ENCODE results near the gene HLA-DMB.

HLA-DMB gene

GRCh38 chr6:32971581-32972352 lies 30.9 kb upstream of the HLA-DMB start:
- peak; percentile 100 for DNase-seq

DNA sequence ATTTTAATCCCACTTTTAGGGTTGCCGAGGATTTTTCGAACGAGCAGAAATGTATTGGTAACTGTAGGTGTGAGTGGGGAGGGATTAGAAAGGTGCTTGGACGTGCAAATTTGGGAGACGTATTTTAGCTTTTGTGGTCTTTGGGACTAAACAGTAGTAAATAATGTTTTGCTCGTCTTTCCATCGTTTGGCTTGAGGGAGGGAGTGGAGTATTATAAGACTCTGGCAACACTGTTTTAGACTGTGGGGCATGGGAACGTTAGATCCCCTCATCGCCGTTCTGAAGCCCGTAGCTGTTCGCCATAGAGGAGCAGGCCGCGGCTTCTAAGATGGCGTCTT lies 30.4 kb upstream of the HLA-DMB start:
- no peak for DNase-seq

DNA sequence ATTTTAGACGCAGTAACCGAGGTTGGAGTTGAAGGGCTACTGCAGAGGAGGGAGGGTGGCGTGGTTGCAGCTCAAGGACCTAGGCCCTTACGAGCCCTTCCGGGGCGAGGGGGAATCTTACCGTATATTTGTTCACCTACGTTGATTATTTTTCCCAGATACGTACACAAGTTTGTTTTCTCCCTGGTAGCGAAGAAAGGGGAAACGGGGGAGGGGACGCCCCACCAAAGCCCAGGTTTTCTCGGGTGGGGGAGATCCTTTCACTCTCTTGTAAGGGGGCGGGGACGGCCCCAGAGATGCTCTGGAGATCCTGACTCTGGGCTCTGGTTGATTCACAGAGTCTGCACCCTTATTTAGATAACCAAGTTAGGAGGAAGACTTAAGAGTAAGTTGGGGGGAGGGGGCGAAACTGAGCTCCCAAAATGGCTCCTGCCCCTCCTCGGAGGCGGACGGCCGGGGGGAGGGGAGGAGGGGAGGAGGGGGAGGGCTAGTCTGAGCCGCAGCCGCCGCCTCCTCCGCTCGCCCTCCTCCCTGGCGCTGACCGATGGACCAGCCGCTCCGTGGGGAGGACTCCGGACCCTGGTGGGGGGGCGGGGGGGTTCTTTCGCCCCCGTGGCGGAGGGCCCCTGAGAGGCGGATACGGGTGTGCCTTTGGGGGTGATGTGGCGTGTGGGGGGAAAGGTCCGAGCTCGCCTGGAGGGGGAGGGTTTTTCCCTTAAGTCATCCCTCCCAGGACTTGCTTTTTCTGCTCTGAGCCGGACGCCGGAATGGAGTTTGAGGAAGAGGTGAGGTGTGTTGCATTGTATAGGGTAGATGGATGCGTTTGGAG lies 29.8 kb upstream of the HLA-DMB start:
- peak; percentile 97 for DNase-seq

- DNase-seq = peak; percentile 100
These were observed 29.0 kb upstream of the HLA-DMB start for GRCh38 chr6:32969685-32970412.

DNA sequence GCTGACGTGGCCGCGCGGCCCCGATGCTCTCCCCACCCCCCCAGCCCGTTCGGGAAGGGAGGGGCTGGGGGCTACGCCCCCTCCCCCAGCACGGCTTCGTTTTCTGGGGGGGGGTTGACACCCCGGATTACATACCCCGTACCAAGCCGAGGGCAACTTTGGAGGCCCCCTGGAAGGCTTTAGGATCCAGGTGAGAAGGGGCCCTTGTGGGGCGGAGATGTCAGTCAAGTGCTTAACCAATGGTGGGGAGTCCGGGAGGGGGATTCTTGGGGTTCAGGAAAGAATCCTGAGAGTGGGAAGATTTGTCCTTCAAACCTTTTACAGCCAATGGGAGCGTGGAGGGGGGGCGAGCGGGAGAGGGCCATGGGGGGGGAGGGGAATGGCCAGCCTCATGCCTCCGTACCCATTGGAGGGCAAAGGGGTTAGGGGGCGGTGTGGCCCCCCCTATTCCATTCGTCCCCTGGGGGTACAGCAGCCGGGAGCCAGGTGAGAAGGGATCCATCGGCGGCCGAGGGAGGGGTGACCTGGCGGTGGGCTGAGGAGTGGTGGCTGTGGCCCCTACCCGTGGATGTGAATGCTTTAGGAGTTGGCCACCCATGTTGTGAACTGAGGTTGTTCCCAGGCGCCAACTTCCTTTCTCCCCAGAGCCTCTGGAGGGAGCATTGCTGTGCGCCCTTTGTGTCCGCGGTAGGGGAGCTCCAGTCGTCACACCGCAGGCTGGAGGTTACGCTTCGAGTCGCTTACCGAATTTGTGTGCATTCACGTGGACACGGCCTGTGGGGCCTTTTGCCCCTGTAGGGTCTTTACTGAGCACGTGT lies 28.2 kb upstream of the HLA-DMB start:
- peak; percentile 87 for DNase-seq

DNA sequence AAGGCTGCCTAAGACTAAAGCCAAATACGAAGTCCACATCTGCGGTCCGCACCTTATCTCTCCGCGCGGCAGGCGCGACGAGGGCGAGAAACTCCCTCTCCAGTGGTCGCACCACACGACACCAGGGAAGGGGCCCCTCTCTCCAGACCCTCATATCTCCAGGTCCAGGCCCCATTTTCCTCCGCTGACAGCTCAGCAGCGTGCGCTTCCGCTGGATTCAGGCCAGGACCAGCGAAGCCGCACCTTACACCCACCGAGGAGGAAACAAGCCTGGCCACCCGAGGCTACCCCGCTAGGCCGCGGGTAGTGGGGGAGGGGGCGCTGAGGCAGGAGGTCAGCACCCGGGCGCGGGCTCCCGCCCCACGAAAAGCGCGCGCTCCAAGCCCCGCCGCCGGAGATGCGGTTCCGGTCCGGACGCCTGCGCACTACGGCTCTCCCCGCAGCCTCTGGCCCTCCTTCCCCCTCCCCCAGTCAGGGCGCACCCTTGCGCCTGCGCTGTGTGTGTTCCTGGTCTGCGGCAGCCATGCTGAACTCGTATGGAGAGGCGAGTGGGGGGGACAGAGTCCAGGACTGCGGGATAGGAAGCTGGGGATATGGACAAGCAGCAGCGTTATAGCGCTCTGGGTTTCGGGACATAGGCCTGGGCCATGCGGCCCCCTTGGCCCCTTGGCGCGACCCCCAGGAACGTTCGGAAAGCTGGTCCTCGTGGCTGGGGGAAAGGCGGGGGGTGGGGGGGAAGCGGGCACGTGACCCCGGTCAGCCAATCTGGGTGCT lies 27.5 kb upstream of the HLA-DMB start, which contains the start of gene BRD2:
TSS of gene BRD2 (plus strand) at position 502 of the 774 bp plus-strand sequence. CDS start 4,305 bp downstream, outside the sequence.
- peak; percentile 97 for DNase-seq

- DNase-seq = peak; percentile 65
These were observed 26.6 kb upstream of the HLA-DMB start for GRCh38 chr6:32967151-32968091.

GRCh38 chr6:32964776-32965175 lies 23.9 kb upstream of the HLA-DMB start:
- DNase-seq = no peak

DNA sequence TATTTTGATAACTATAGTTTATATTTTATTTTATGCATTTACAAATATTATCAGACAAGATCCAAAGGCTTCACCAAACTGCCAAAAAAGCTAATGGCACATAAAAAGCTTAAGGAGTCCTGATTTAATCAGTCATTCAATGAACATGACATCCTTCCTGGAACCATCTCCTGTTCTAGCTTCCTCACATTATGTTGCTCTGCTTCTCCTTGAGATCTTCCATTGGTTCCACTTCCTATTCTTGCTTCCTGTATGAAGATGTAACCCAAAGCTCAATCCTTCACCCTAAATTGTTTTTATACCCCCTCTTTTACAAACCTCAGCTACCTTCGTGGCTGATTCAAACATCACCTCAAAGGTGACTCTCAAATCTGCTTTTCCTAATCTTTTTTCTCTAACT lies 23.0 kb upstream of the HLA-DMB start:
- no peak for DNase-seq

- no peak for DNase-seq
These were observed 21.5 kb upstream of the HLA-DMB start for GRCh38 chr6:32962213-32962826.

DNA sequence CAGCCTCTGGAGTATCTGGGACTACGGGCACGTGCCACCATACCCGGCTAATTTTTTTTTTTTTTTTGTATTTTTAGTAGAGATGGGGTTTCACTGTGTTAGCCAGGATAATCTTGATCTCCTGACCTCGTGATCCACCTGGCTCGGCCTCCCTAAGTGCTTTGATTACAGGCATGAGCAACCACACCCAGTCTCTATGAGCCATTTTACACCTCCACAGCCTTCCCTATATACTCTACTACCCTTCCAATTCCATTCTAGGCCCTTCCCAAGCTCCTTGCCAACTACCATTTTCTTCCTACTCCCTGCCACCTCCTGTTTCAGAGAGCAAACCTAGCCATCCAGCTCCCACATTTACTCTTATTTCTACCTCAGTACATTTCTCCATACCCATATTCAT lies 19.7 kb upstream of the HLA-DMB start:
- DNase-seq = no peak

DNA sequence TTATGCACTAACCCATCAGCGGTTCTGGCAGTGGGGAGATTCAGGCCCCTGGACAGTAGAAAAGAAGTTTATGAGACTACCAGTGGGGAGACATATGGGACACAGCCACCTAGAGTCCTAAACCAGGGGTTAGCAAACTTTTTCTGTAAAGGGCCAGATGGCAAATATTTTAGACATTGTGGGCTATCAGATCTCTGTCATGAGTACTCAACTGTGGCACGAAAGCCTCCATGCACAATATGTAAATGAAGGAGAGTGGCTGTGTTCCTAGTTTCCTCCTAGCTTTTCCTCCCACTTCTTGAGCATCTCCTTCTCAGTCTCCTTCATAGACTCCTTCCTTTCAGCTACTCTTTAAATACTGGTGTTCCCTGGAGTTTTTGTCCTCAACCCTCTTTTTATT lies 15.3 kb upstream of the HLA-DMB start:
- DNase-seq = no peak

DNA sequence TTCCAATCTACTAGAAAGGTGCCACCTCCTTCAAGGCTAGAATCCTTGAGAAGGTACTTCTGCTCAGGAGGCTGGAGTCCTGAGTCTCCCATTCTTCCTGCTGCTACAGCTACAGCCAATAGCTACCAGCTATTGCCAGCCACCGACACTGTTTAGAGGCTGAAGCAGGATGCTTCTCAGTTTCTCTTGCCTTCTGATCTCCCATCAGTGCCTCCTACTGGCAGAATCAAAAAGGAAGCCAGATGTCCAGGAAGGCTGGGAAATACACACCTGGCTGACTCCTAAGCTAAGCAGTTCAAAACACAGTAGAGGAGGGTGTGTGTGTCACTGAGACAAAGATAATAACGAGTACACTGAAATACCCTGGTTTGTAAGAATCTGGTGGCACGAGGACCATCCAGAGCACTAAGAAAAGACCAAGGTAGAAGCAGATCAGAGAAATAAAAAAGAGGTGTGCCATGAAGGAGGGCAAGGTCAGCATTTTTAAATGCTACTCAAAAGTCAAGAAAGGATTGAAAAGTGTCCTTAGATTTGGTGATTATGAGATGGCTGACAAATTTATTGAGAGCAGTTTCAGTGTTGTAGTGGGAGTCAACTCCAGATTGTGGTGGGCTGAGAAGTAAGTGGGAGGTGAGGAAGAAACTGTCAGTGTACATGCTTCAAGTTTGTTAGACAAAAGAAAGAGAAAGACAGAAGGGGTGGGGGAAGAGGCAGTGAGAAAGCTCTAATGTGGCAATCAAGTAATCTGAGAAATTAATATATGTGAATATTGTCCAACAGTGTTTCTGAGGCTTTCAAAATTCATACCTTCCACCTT lies 14.4 kb upstream of the HLA-DMB start:
- DNase-seq = peak; percentile 15

- no peak for DNase-seq
These were observed 13.4 kb upstream of the HLA-DMB start for GRCh38 chr6:32954267-32954666.

GRCh38 chr6:32953775-32954174 lies 12.9 kb upstream of the HLA-DMB start:
- DNase-seq = no peak

DNA sequence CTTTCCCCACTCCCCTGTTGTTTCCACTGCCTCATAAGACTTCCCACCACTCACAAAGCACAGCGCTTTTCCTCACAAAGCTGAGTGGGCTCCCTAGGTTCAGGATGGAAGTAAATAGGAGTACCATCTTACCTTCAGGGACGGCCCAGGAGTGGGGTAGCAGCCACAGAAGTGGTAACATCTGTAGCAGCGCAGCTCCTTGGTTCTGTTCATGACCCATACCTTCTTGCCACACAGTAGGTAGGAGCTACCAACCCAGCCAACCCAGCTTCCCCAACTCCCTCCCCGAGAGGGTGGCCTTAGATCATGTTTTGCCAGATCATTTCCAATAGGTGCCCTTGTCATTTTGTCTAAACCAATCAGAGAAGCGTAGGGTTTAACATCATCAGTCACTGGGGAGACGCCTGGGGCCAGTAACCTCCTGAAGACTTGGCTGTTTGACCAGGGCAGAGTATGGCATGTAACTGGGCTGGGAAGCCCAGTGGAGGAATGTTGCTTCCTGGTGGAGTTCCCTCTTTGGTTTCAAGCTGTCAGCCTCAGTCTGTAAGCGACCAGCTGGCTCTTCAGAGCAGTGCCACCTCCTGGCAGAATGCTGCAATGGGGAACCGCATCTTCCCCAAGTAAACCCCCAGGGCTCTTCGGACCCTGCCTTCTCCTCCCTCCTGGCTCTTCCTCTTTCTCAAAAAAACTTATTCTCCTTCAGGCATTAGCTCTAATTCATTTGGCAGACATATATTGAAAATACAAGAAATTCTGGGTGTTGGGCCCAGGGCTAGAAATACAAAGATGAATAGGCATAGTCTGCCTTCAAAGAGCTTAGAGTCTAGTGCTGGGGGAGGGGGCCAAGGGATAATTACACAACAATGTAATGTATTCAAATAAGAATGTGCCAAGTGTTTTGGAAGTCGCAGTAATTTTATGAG lies 12.2 kb upstream of the HLA-DMB start, which contains the start of gene HLA-DMA:
TSS of gene HLA-DMA (minus strand) at position 281 of the 923 bp plus-strand sequence. CDS start at position 220, 61 bp downstream.
- DNase-seq = peak; percentile 88

DNA sequence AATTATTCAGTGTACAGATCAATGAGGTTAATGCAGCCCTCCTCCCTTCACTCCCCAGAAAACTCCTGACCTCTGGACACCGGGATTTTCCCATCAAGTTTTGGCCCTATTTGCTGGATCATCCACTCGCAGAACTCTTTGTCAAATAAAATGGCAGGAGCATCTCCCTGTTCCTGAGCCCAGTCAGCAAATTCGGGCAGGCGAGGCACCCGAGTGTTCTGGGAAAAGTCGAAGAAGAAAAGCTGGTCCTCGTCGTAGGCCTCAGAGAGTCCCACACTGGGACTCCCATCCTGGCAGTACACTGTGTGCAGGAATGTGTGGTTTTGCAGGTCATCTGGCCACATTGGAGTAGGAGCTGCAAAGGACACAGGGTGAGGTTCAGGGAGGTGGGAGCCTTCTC lies 9.6 kb upstream of the HLA-DMB start:
- no peak for DNase-seq

GRCh38 chr6:32950010-32950409 lies 9.2 kb upstream of the HLA-DMB start:
- DNase-seq = no peak

All from fibroblast of skin of right biceps (primary cell).